WI38 (cell line): ENCODE results near the gene EDC3.

Experiments
- H3K4me3 ChIP-seq: 2 replicates; pipeline ENCODE4 v1.5.1; 2011; ENCODE audit warnings: low read depth, mild to moderate bottlenecking, control low read depth, low read length
- CTCF ChIP-seq: IDR thresholded peaks from 2 replicates; pipeline ENCODE4 v1.5.1; 2012; ENCODE audit warnings: low read depth, mild to moderate bottlenecking, control low read depth, low read length

The EDC3 gene

GRCh38 chr15:74611834-74612233 is 84.0 kb downstream of the EDC3 start:
- H3K4me3 ChIP-seq, result no peak overlapping the region
- TF ChIP-seq CTCF, result no peak

GRCh38 chr15:74611341-74611740 is 84.5 kb downstream of the EDC3 start:
- no peak overlapping the region for H3K4me3 ChIP-seq
- no peak for TF ChIP-seq CTCF

- no peak for TF ChIP-seq CTCF
- no peak overlapping the region for H3K4me3 ChIP-seq
Observed at GRCh38 chr15:74610302-74610951, 85.4 kb downstream of the EDC3 start.

GRCh38 chr15:74609938-74610301 is 85.9 kb downstream of the EDC3 start:
- TF ChIP-seq CTCF, result no peak

GRCh38 chr15:74608786-74609185 is 87.0 kb downstream of the EDC3 start:
- no peak overlapping the region for H3K4me3 ChIP-seq
- no peak for TF ChIP-seq CTCF

More at GRCh38 chr15:74609938-74610301, 85.9 kb downstream of the EDC3 start:
- H3K4me3 ChIP-seq, result no peak overlapping the region

- TF ChIP-seq CTCF, result no peak
- no peak overlapping the region for H3K4me3 ChIP-seq
Observed at GRCh38 chr15:74605795-74606150, 90.1 kb downstream of the EDC3 start.

GRCh38 chr15:74604983-74605794 is 90.6 kb downstream of the EDC3 start:
- no peak for TF ChIP-seq CTCF
- H3K4me3 ChIP-seq, result no peak overlapping the region
